Measurements from ENCODE around the gene QKI.
"Not testable (repeated sequence)": the region's sequence is repeated elsewhere in the genome, so short reads cannot be mapped to it uniquely, and the experiment has no call there.

Gene QKI

GRCh38 chr6:163588220-163588919, 173.9 kb downstream of the QKI start:
- Histone ChIP-seq H3K79me2 (no peaks in the 10 kb centered on the region), H3K4me1 (peaks cover 4% of the 10 kb centered on the region), H2AFZ (no peak overlapping the region), H3K27me3 (ENCODE audit: control insufficient read depth, insufficient read depth, low read length) (no peaks in the 10 kb centered on the region), H3K36me3 (ENCODE audit: control insufficient read depth, insufficient read depth, low read length) (no peaks in the 10 kb centered on the region), H3K4me2 (ENCODE audit: low read length) (no peak overlapping the region), H3K9me3 (ENCODE audit: control insufficient read depth, low read length) (no peaks in the 10 kb centered on the region), H3K9ac (no peak overlapping the region), H3K27ac (no peak overlapping the region), H3K4me3 (ENCODE audit: low read depth, low read length) (no peak overlapping the region)
- TF ChIP-seq CTCF (IDR thresholded peaks at IDR 0.05), result no peak

GRCh38 chr6:163589387-163589786, 174.9 kb downstream of the QKI start:
- Histone ChIP-seq H3K9ac (no peak overlapping the region), H3K27me3 (ENCODE audit: control insufficient read depth, insufficient read depth, low read length) (no peaks in the 10 kb centered on the region), H3K4me1 (peaks cover 4% of the 10 kb centered on the region)

GRCh38 chr6:163590132-163590531, 175.6 kb downstream of the QKI start:
- not testable (repeated sequence) for H2AFZ ChIP-seq; H3K27me3 ChIP-seq (ENCODE audit: control insufficient read depth, insufficient read depth, low read length); H3K9ac ChIP-seq; H3K4me3 ChIP-seq (ENCODE audit: low read depth, low read length); H3K9me3 ChIP-seq (ENCODE audit: control insufficient read depth, low read length); H3K4me2 ChIP-seq (ENCODE audit: low read length); H3K36me3 ChIP-seq (ENCODE audit: control insufficient read depth, insufficient read depth, low read length); H3K4me1 ChIP-seq; H3K27ac ChIP-seq; H3K79me2 ChIP-seq

More at GRCh38 chr6:163589387-163589786, 174.9 kb downstream of the QKI start:
- Histone ChIP-seq H3K4me2 (ENCODE audit: low read length) (no peak overlapping the region), H3K9me3 (ENCODE audit: control insufficient read depth, low read length) (no peaks in the 10 kb centered on the region), H3K36me3 (ENCODE audit: control insufficient read depth, insufficient read depth, low read length) (no peaks in the 10 kb centered on the region), H2AFZ (no peak overlapping the region), H3K4me3 (ENCODE audit: low read depth, low read length) (no peak overlapping the region), H3K27ac (no peak overlapping the region), H3K79me2 (no peaks in the 10 kb centered on the region)
- no peak for TF ChIP-seq CTCF (IDR thresholded peaks at IDR 0.05)

GRCh38 chr6:163592872-163593271, 178.4 kb downstream of the QKI start:
- Histone ChIP-seq H3K9me3 (ENCODE audit: control insufficient read depth, low read length) (no peaks in the 10 kb centered on the region), H3K4me3 (ENCODE audit: low read depth, low read length) (no peak overlapping the region), H3K27ac (no peak overlapping the region), H3K36me3 (ENCODE audit: control insufficient read depth, insufficient read depth, low read length) (no peaks in the 10 kb centered on the region), H3K4me2 (ENCODE audit: low read length) (no peak overlapping the region), H2AFZ (no peak overlapping the region), H3K9ac (no peak overlapping the region), H3K27me3 (ENCODE audit: control insufficient read depth, insufficient read depth, low read length) (no peaks in the 10 kb centered on the region), H3K79me2 (no peaks in the 10 kb centered on the region), H3K4me1 (no peaks in the 10 kb centered on the region)
- TF ChIP-seq CTCF (IDR thresholded peaks at IDR 0.05), result no peak

- no peaks in the 10 kb centered on the region for H3K4me1 ChIP-seq
- H3K27me3 ChIP-seq (ENCODE audit: control insufficient read depth, insufficient read depth, low read length), result no peaks in the 10 kb centered on the region
- no peaks in the 10 kb centered on the region for H3K79me2 ChIP-seq
- no peaks in the 10 kb centered on the region for H3K9me3 ChIP-seq (ENCODE audit: control insufficient read depth, low read length)
- no peak overlapping the region for H2AFZ ChIP-seq
- H3K36me3 ChIP-seq (ENCODE audit: control insufficient read depth, insufficient read depth, low read length), result no peaks in the 10 kb centered on the region
- H3K4me2 ChIP-seq (ENCODE audit: low read length), result no peak overlapping the region
- no peak overlapping the region for H3K4me3 ChIP-seq (ENCODE audit: low read depth, low read length)
- H3K9ac ChIP-seq, result no peak overlapping the region
- no peak for TF ChIP-seq CTCF (IDR thresholded peaks at IDR 0.05)
- no peak overlapping the region for H3K27ac ChIP-seq
These were observed 181.7 kb downstream of the QKI start for GRCh38 chr6:163596174-163596573.

Measured in parathyroid adenoma (tissue), 2 donors.